ENCODE measurements around the gene SERPINB3. TPM values are rescaled to one million over a fixed set of nuclear protein-coding genes. Genes with fewer than 3 reads are reported as not detected.
"Not testable (repeated sequence)": the region's sequence is repeated elsewhere in the genome, so short reads cannot be mapped to it uniquely, and the experiment has no call there.

The SERPINB3 gene
- total and polyA plus RNA-seq, 2 donors (not counting 1 experiment from before 2014, with no cell fraction given) = not detected

- H3K36me3 ChIP-seq (replicated peaks in 1 of 2; ENCODE audit: control extremely low read depth in 1 of 2, control insufficient read depth in 1 of 2, extremely low read depth in 1 of 2, insufficient read depth in 2 of 2, low read length in 1 of 2); H3K4me1 Mint-ChIP-seq; H3K79me2 ChIP-seq (ENCODE audit: control insufficient read depth, insufficient read depth, low read length); H3K4me1 ChIP-seq (ENCODE audit: control insufficient read depth in 2 of 2, insufficient read depth in 2 of 2, low read length in 2 of 2); H3K9ac ChIP-seq (ENCODE audit: low read length); DNase-seq; H3K4me3 Mint-ChIP-seq; H4K20me1 ChIP-seq (ENCODE audit: control insufficient read depth, insufficient read depth, low read length, poor library complexity, severe bottlenecking); H3K27ac Mint-ChIP-seq; H3K4me3 ChIP-seq (ENCODE audit: control extremely low read depth in 1 of 5, extremely low read depth in 1 of 5, insufficient read depth in 1 of 5, low read depth in 2 of 5, low read length in 4 of 5); H3K27me3 ChIP-seq (replicated peaks in 1 of 4; ENCODE audit: control extremely low read depth in 1 of 4, control insufficient read depth in 3 of 4, insufficient read depth in 4 of 4, low read length in 3 of 4); CTCF ChIA-PET; H3K27me3 Mint-ChIP-seq; ATAC-seq (ENCODE audit: low read depth); H2AFZ ChIP-seq (ENCODE audit: insufficient read depth, low read depth, low read length, poor library complexity, severe bottlenecking); H3K9me3 Mint-ChIP-seq (ENCODE audit: insufficient read depth); intact Hi-C loops (cut with micrococcal nuclease); H3K27ac ChIP-seq (ENCODE audit: low read length in 2 of 2); POLR2A ChIA-PET; H3K9me3 ChIP-seq (ENCODE audit: control extremely low read depth in 1 of 3, control insufficient read depth in 2 of 3, insufficient read depth in 1 of 3, low read length in 2 of 3); H3K4me2 ChIP-seq (replicated peaks; ENCODE audit: low read depth, low read length, poor library complexity, severe bottlenecking): not testable (repeated sequence)
- WGBS (ENCODE audit: insufficient coverage) = 83% methylated on average over 1 of the region's 4 CpGs
Observed at GRCh38 chr18:63642668-63643356, 18.9 kb downstream of the SERPINB3 start.

GRCh38 chr18:63641157-63641680 is 20.5 kb downstream of the SERPINB3 start:
- H3K9me3 Mint-ChIP-seq (ENCODE audit: insufficient read depth); H3K4me2 ChIP-seq (replicated peaks; ENCODE audit: low read depth, low read length, poor library complexity, severe bottlenecking); H3K27ac ChIP-seq (ENCODE audit: low read length in 2 of 2); H3K27me3 Mint-ChIP-seq; H2AFZ ChIP-seq (ENCODE audit: insufficient read depth, low read depth, low read length, poor library complexity, severe bottlenecking); H3K9ac ChIP-seq (ENCODE audit: low read length); H3K4me1 Mint-ChIP-seq; ATAC-seq (ENCODE audit: low read depth); H3K79me2 ChIP-seq (ENCODE audit: control insufficient read depth, insufficient read depth, low read length); CTCF ChIA-PET; H4K20me1 ChIP-seq (ENCODE audit: control insufficient read depth, insufficient read depth, low read length, poor library complexity, severe bottlenecking); H3K27me3 ChIP-seq (replicated peaks in 1 of 4; ENCODE audit: control extremely low read depth in 1 of 4, control insufficient read depth in 3 of 4, insufficient read depth in 4 of 4, low read length in 3 of 4); H3K9me3 ChIP-seq (ENCODE audit: control extremely low read depth in 1 of 3, control insufficient read depth in 2 of 3, insufficient read depth in 1 of 3, low read length in 2 of 3); H3K4me3 ChIP-seq (ENCODE audit: control extremely low read depth in 1 of 5, extremely low read depth in 1 of 5, insufficient read depth in 1 of 5, low read depth in 2 of 5, low read length in 4 of 5); H3K27ac Mint-ChIP-seq; H3K4me1 ChIP-seq (ENCODE audit: control insufficient read depth in 2 of 2, insufficient read depth in 2 of 2, low read length in 2 of 2); intact Hi-C loops (cut with micrococcal nuclease); H3K4me3 Mint-ChIP-seq; DNase-seq; H3K36me3 ChIP-seq (replicated peaks in 1 of 2; ENCODE audit: control extremely low read depth in 1 of 2, control insufficient read depth in 1 of 2, extremely low read depth in 1 of 2, insufficient read depth in 2 of 2, low read length in 1 of 2); POLR2A ChIA-PET: not testable (repeated sequence)
- WGBS (ENCODE audit: insufficient coverage) = 80% methylated on average over 1 of the region's 4 CpGs

Data from B cell (primary cell).